Measurements from ENCODE around the gene RNPEPL1.

RNPEPL1 gene

GRCh38 chr2:240591226-240591625 lies 22.9 kb downstream of the RNPEPL1 start:
- Histone ChIP-seq H2AFZ (ENCODE audit: low read depth) (no peak overlapping the region), H3K4me2 (no peak overlapping the region), H3K4me3 (IDR thresholded peaks at IDR 0.05; ENCODE audit: insufficient read depth, low read depth, low read length) (no peak overlapping the region), H3K27me3 (ENCODE audit: insufficient read depth, low read depth) (no peaks in the 10 kb centered on the region), H4K20me1 (ENCODE audit: insufficient read depth) (no peaks in the 10 kb centered on the region), H3K4me1 (ENCODE audit: low read depth, poor library complexity, severe bottlenecking) (peaks cover 7% of the 10 kb centered on the region), H3K9ac (no peak overlapping the region), H3K36me3 (ENCODE audit: insufficient read depth) (no peaks in the 10 kb centered on the region), H3K79me2 (ENCODE audit: insufficient read depth, low read depth) (peaks cover 27% of the 10 kb centered on the region), H3K27ac (no peak overlapping the region)
- TF ChIP-seq CTCF (conservative IDR thresholded peaks at IDR 0.05; ENCODE audit: low read depth, low read length), result no peak

- Histone ChIP-seq H2AFZ (ENCODE audit: low read depth) (no peak overlapping the region), H4K20me1 (ENCODE audit: insufficient read depth) (no peaks in the 10 kb centered on the region), H3K4me3 (IDR thresholded peaks at IDR 0.05; ENCODE audit: insufficient read depth, low read depth, low read length) (no peak overlapping the region), H3K4me2 (no peak overlapping the region), H3K79me2 (ENCODE audit: insufficient read depth, low read depth) (peaks cover 27% of the 10 kb centered on the region), H3K9ac (no peak overlapping the region), H3K4me1 (ENCODE audit: low read depth, poor library complexity, severe bottlenecking) (peaks cover 7% of the 10 kb centered on the region), H3K27ac (no peak overlapping the region), H3K36me3 (ENCODE audit: insufficient read depth) (no peaks in the 10 kb centered on the region), H3K27me3 (ENCODE audit: insufficient read depth, low read depth) (no peaks in the 10 kb centered on the region)
- no peak for TF ChIP-seq CTCF (conservative IDR thresholded peaks at IDR 0.05; ENCODE audit: low read depth, low read length)
Observed at GRCh38 chr2:240591784-240592183, 23.5 kb downstream of the RNPEPL1 start.

- Histone ChIP-seq H3K4me2 (no peak overlapping the region), H3K27me3 (ENCODE audit: insufficient read depth, low read depth) (no peaks in the 10 kb centered on the region), H2AFZ (ENCODE audit: low read depth) (no peak overlapping the region), H4K20me1 (ENCODE audit: insufficient read depth) (no peaks in the 10 kb centered on the region), H3K36me3 (ENCODE audit: insufficient read depth) (no peaks in the 10 kb centered on the region), H3K27ac (no peak overlapping the region), H3K9ac (no peak overlapping the region), H3K4me1 (ENCODE audit: low read depth, poor library complexity, severe bottlenecking) (peaks cover 6% of the 10 kb centered on the region), H3K79me2 (ENCODE audit: insufficient read depth, low read depth) (peaks cover 19% of the 10 kb centered on the region), H3K4me3 (IDR thresholded peaks at IDR 0.05; ENCODE audit: insufficient read depth, low read depth, low read length) (no peak overlapping the region)
- no peak for TF ChIP-seq CTCF (conservative IDR thresholded peaks at IDR 0.05; ENCODE audit: low read depth, low read length)
Observed at GRCh38 chr2:240593026-240593702, 24.9 kb downstream of the RNPEPL1 start.

DNA sequence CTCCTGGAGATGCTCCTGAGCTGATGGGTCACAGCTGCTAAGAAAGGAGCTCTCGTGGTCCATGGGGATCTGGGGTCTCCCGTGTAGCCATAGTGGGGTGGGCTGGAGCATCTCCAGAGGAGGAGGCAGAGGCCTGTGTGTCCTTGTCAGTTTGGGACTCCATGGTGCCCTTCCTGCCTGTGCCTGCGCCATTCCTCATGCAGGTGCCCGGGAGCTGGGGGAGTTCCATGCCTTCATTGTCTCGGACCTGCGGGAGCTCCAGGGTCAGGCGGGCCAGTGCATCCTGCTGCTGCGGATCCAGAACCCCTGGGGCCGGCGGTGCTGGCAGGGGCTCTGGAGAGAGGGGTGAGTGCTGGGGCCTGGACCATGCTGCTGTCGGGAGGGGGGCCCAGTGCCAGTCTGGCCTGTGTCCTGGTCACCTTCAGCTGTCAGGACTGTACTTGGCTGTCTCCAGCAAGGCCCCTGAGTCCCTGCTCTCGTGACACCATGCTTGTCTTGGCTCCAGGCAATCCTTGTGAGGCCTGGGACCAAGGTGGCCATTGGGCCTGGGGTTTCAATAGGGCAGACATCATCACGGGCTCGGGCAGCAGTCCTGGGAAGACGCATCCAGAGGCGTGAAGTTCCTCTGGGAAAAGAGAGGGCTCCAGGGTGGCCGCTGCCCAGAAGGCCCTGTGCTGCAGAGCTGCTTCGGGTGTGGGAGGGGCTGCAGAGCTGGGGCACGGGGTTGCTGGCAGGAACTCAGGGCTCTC lies 25.6 kb downstream of the RNPEPL1 start:
- peaks cover 13% of the 10 kb centered on the region; the same call in 1 of the 2 replicates for H3K79me2 ChIP-seq (ENCODE audit: insufficient read depth, low read depth)

More for the DNA sequence above, 25.6 kb downstream of the RNPEPL1 start:
- no peaks in the 10 kb centered on the region for H3K36me3 ChIP-seq (ENCODE audit: insufficient read depth)
- H3K9ac ChIP-seq, result no peak overlapping the region
- H3K4me2 ChIP-seq, result no peak overlapping the region
- no peaks in the 10 kb centered on the region for H4K20me1 ChIP-seq (ENCODE audit: insufficient read depth)
- TF ChIP-seq CTCF (conservative IDR thresholded peaks at IDR 0.05; ENCODE audit: low read depth, low read length), result no peak
- H3K4me1 ChIP-seq (ENCODE audit: low read depth, poor library complexity, severe bottlenecking), result no peaks in the 10 kb centered on the region
- H2AFZ ChIP-seq (ENCODE audit: low read depth), result no peak overlapping the region
- H3K27me3 ChIP-seq (ENCODE audit: insufficient read depth, low read depth), result no peaks in the 10 kb centered on the region
- H3K4me3 ChIP-seq (IDR thresholded peaks at IDR 0.05; ENCODE audit: insufficient read depth, low read depth, low read length), result no peak overlapping the region
- H3K27ac ChIP-seq, result no peak overlapping the region
